GM18858 (cell line): Measurements from ENCODE around the gene MINDY2.

Experiments
- ATAC-seq: cut with Tn5 transposase; IDR thresholded peaks from one replicate; pipeline ENCODE4 v1.9.1; 2021; ENCODE audit not compliant: unreplicated experiment

MINDY2 gene

GRCh38 chr15:58770857-58771620 is at the start of gene MINDY2:
TSS of gene MINDY2 (plus strand) at chr15:58771302. CDS start at chr15:58771396, 94 bp downstream.
- ATAC-seq: peak; percentile 90

GRCh38 chr15:58724466-58724865 is 46.6 kb upstream of the MINDY2 start:
- ATAC-seq: peak; percentile 73

GRCh38 chr15:58726867-58727266 is 44.2 kb upstream of the MINDY2 start:
- ATAC-seq: no peak

GRCh38 chr15:58731756-58732535 is 39.2 kb upstream of the MINDY2 start:
- ATAC-seq: no peak

GRCh38 chr15:58732625-58733363 is 38.3 kb upstream of the MINDY2 start:
- no peak for ATAC-seq

- no peak for ATAC-seq
These were observed 36.2 kb upstream of the MINDY2 start for GRCh38 chr15:58734859-58735258.

- no peak for ATAC-seq
These were observed 35.0 kb upstream of the MINDY2 start for GRCh38 chr15:58736018-58736643.

- ATAC-seq: no peak
These were observed 33.8 kb upstream of the MINDY2 start for GRCh38 chr15:58737298-58737697.

- ATAC-seq: no peak
These were observed 32.9 kb upstream of the MINDY2 start for GRCh38 chr15:58738046-58738707.

- ATAC-seq: no peak
These were observed 30.7 kb upstream of the MINDY2 start for GRCh38 chr15:58740436-58740835.

- no peak for ATAC-seq
These were observed 30.1 kb upstream of the MINDY2 start for GRCh38 chr15:58741032-58741431.

GRCh38 chr15:58742022-58742813 is 28.9 kb upstream of the MINDY2 start:
- ATAC-seq: no peak

GRCh38 chr15:58742819-58743502 is 28.1 kb upstream of the MINDY2 start:
- ATAC-seq: no peak

- no peak for ATAC-seq
These were observed 24.9 kb upstream of the MINDY2 start for GRCh38 chr15:58746174-58746573.

- no peak for ATAC-seq
These were observed 22.9 kb upstream of the MINDY2 start for GRCh38 chr15:58748040-58748851.

- ATAC-seq: peak; percentile 20
These were observed 22.1 kb upstream of the MINDY2 start for GRCh38 chr15:58748852-58749531.

GRCh38 chr15:58749532-58750337 is 21.4 kb upstream of the MINDY2 start, which contains the start of gene ADAM10:
TSS of gene ADAM10 (minus strand) at chr15:58749707. CDS start at chr15:58749534, 173 bp downstream.
- peak; percentile 66 for ATAC-seq
